ENCODE results near the gene RAB3GAP2.
A peak's percentile ranks its signal among the peaks of the same experiment; 100 is the strongest.
"Not testable (repeated sequence)": the region's sequence is repeated elsewhere in the genome, so short reads cannot be mapped to it uniquely, and the experiment has no call there.

The RAB3GAP2 gene

GRCh38 chr1:220239966-220240365, 32.3 kb downstream of the RAB3GAP2 start:
- DNase-seq (ENCODE audit: low spot score), result no peak

DNA sequence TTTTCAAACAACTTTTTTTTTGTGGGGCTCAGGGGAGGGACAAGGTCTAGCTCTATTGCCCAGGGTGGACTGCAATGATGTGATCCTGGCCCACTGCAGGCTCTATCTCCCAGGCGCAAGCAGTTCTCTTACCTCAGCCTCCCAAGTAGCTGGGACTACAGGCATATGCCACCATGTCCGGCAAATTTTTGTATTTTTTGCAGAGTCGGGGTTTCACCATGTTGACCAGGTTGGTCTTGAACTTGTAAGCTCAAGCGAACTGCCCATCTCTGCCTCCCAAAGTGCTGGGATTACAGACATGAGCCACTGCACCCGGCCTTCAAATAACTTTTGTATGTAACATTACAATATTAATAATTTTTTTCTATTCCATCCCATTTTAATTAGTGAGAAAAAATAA, 33.0 kb downstream of the RAB3GAP2 start:
- no peak for DNase-seq (ENCODE audit: low spot score)

- not testable (repeated sequence) for DNase-seq (ENCODE audit: low spot score)
Observed at GRCh38 chr1:220236278-220236677, 36.0 kb downstream of the RAB3GAP2 start.

GRCh38 chr1:220235462-220235861, 36.8 kb downstream of the RAB3GAP2 start:
- no peak for DNase-seq (ENCODE audit: low spot score)

DNA sequence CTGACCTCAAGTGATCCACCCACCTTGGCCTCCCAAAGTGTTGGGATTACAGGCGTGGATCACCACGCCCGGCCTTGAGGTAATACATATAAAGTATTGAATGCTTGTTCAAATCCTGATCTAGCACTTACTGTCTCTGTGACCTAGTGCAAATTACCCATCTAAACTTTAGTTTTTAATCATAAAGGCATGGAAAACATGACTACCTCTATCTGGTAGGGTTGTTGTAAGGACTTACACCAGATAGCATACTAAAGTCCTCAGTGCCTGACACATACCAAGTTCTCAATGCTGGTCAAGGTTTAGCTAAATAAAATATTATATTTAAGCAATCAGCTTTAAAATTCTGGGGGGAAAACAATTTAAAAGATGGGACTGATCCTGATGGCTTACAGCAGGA, 38.3 kb downstream of the RAB3GAP2 start:
- DNase-seq (ENCODE audit: low spot score), result no peak

GRCh38 chr1:220229771-220230170, 42.5 kb downstream of the RAB3GAP2 start:
- DNase-seq (ENCODE audit: low spot score), result no peak

DNA sequence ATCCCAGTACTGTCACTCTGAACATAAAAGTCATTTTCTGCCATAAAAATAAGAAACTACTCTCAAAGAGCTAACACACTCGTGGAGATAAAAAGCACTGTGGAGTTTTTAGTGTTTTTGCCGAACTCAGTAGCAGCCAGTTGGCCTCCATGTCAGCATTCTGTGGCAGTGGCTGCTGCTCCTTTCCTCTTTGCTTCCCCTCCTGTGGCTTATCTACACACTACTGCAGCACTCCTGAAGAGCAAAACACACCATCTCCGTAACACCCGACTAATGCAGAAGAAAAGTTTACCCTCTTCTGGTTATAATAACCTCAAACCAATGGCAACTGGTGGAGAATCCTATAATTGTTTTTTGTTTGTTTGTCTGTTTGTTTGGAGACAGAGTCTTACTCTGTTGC, 44.9 kb downstream of the RAB3GAP2 start:
- DNase-seq (ENCODE audit: low spot score), result no peak

GRCh38 chr1:220226752-220227151, 45.5 kb downstream of the RAB3GAP2 start:
- no peak for DNase-seq (ENCODE audit: low spot score)

DNA sequence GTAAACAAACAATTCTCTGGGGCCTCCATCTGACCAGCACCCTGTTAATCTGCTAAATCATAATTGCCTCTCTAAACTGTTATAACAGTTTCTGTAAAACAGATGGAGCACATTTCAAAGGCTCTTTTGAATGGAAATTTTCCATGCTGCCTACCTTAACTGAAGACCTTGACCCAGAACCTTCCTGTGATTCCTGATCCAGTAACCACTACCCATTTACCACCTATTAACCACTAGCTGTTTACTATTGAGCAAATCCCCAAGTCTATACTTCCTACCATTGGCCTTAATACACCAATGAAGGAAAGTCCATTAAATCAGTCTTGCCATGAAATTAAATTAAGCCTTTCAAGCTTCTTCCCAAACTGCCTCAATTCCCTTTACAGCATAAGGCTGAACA, 46.3 kb downstream of the RAB3GAP2 start:
- DNase-seq (ENCODE audit: low spot score), result no peak

- DNase-seq (ENCODE audit: low spot score), result no peak
Observed at GRCh38 chr1:220224611-220225124, 47.6 kb downstream of the RAB3GAP2 start.

- no peak for DNase-seq (ENCODE audit: low spot score)
Observed at GRCh38 chr1:220224033-220224432, 48.2 kb downstream of the RAB3GAP2 start.

- no peak for DNase-seq (ENCODE audit: low spot score)
Observed at GRCh38 chr1:220222939-220223338, 49.3 kb downstream of the RAB3GAP2 start.

DNA sequence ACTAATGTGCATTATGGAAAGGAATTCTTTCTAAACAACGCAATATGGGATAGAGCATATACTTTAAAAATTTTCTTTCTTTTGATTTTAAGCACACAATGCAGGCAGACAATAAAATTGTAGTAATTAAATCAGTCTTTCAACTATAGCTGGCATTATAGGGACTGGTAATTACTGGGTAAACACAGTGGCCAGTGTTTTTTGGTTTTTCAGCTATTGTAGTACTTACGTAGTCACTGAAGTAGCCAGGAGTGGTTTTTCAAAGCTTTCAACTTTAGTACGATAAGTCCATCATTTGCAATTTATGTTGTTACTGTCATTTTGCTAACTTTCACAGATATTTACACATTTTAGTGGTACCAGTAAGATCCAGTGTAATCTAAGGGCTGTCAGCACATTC, 50.6 kb downstream of the RAB3GAP2 start:
- DNase-seq (ENCODE audit: low spot score), result no peak

GRCh38 chr1:220221269-220221668, 51.0 kb downstream of the RAB3GAP2 start:
- DNase-seq (ENCODE audit: low spot score), result no peak

GRCh38 chr1:220220699-220221040, 51.6 kb downstream of the RAB3GAP2 start:
- DNase-seq (ENCODE audit: low spot score), result not testable (repeated sequence)

- no peak for DNase-seq (ENCODE audit: low spot score)
Observed at GRCh38 chr1:220219865-220220698, 52.2 kb downstream of the RAB3GAP2 start.

- no peak for DNase-seq (ENCODE audit: low spot score)
Observed at GRCh38 chr1:220219136-220219442, 53.2 kb downstream of the RAB3GAP2 start.

GRCh38 chr1:220218397-220219135, 53.7 kb downstream of the RAB3GAP2 start:
- peak; percentile 32 for DNase-seq (ENCODE audit: low spot score)

GRCh38 chr1:220217383-220217988, 54.8 kb downstream of the RAB3GAP2 start:
- peak; percentile 17 for DNase-seq (ENCODE audit: low spot score)

GRCh38 chr1:220213382-220213983, 58.8 kb downstream of the RAB3GAP2 start:
- no peak for DNase-seq (ENCODE audit: low spot score)

DNA sequence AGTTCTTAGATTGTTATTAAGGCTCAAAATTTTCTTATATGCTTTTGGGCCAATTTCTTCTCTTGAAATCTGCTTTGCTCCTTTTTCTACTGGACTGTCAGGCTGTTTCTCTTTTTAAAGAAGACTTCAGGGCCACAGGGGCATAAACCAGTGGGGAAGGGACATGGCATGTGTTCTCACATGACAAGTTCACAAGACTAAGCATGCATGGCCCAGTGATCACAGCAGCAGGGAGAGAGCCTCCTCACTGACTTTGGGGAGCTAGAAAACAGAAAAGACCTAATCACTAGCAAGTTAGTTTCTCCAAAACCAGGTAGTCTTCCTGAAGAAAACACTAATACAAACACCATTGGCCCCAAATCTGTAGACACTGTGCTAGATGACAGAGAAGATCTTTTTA, 64.8 kb downstream of the RAB3GAP2 start:
- no peak for DNase-seq (ENCODE audit: low spot score)

- DNase-seq (ENCODE audit: low spot score), result not testable (repeated sequence)
Observed at GRCh38 chr1:220204758-220205157, 67.5 kb downstream of the RAB3GAP2 start.

DNA sequence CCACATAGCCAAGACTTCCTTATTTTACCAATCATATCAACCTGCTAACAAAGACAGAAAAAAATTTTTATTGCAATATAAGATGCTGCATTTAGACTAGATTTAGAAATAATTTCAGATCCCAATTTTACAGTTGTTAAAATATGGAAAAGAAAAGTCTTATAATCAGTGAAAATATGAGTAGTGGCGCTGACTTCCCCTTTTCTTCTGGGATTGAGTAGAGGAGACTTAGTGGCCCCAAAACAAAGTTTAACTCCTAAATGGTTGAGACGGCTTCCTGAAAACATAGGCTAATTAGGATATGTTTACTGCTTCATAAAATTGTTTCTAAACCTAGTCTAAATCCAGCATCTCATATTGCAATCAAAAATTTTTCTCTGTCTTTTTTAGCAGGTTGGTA, 68.4 kb downstream of the RAB3GAP2 start:
- DNase-seq (ENCODE audit: low spot score), result no peak

All from CD4-positive, alpha-beta T cell treated with Interleukin-2 at 100 ng/mL for 4 hours (primary cell).